GM12875 (cell line): ENCODE data around the gene SHFL.

Source experiments
- H3K4me3 ChIP-seq: one replicate; pipeline ENCODE4 v1.5.1; 2011; ENCODE audit warnings: low read depth, low read length, control low read depth
- CTCF ChIP-seq: IDR thresholded peaks from 2 replicates; pipeline ENCODE4 v1.5.1; 2011; ENCODE audit warnings: low read depth, mild to moderate bottlenecking, control low read depth, inconsistent platforms, low read length, moderate library complexity, borderline replicate concordance; ENCODE audit not compliant: insufficient read depth

SHFL gene

GRCh38 chr19:10116866-10117616, 30.9 kb downstream of the SHFL start:
- no peak for TF ChIP-seq CTCF
- no peak overlapping the region for H3K4me3 ChIP-seq

- peak overlapping the region; percentile 83 for H3K4me3 ChIP-seq
- TF ChIP-seq CTCF: no peak
Measured at GRCh38 chr19:10118960-10119359, 32.8 kb downstream of the SHFL start.

GRCh38 chr19:10120538-10121189, 34.5 kb downstream of the SHFL start:
- no peak overlapping the region for H3K4me3 ChIP-seq
- TF ChIP-seq CTCF: no peak

GRCh38 chr19:10122045-10122444, 35.9 kb downstream of the SHFL start:
- no peak for TF ChIP-seq CTCF
- H3K4me3 ChIP-seq: no peak overlapping the region

- H3K4me3 ChIP-seq: no peak overlapping the region
- no peak for TF ChIP-seq CTCF
Measured at GRCh38 chr19:10124429-10124828, 38.3 kb downstream of the SHFL start.

GRCh38 chr19:10126213-10126639, 40.1 kb downstream of the SHFL start:
- no peak for TF ChIP-seq CTCF
- no peak overlapping the region for H3K4me3 ChIP-seq

GRCh38 chr19:10132905-10133304, 46.8 kb downstream of the SHFL start:
- H3K4me3 ChIP-seq: no peak overlapping the region
- TF ChIP-seq CTCF: no peak
